GM12801 (cell line): ENCODE measurements around the gene DCHS1.

Experiments used
- TF ChIP-seq, protein P1 (sequence below): IDR thresholded peaks from one replicate; pipeline ENCODE4 v1.5.1; 2011; ENCODE audit warnings: control low read depth; ENCODE audit not compliant: insufficient read length; ENCODE audit errors: extremely low read depth

The DCHS1 gene

DNA sequence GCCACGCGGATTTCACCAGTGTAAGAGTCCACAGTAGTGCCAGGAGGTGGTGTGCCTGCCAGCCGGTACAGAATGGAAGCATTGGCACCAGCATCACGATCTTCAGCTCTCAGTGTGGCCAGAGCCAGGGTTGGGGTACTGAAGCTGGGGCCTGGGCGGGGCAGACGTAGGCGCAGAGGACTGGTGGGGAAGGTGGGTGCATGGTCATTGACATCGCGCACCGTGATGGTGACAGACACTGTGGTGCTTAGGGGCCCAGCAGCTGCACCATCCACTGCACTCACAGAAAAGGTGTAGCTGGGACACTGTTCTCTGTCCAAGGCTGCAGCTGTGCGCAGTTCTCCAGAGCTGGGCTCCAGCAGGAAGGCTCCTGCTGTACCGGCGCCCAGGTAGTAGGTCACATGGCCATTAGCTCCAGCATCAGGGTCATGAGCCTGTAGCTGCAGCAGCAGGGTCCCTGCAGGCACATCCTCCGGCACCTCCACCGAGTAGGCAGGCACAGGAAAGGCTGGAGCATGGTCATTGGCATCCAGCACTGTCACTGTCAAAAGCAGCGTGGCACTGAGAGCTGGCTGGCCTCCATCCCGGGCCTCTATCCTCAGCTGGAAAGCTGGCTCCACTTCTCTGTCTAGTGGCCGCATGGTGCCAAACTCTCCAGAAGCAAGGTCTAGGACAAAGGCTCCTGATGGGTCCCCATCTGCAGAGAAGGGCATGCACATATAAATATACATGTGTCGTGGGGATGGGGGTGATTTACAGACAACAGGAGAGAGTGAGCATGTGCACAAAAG, 28.4 kb downstream of the DCHS1 start:
- TF ChIP-seq, protein P1, sequence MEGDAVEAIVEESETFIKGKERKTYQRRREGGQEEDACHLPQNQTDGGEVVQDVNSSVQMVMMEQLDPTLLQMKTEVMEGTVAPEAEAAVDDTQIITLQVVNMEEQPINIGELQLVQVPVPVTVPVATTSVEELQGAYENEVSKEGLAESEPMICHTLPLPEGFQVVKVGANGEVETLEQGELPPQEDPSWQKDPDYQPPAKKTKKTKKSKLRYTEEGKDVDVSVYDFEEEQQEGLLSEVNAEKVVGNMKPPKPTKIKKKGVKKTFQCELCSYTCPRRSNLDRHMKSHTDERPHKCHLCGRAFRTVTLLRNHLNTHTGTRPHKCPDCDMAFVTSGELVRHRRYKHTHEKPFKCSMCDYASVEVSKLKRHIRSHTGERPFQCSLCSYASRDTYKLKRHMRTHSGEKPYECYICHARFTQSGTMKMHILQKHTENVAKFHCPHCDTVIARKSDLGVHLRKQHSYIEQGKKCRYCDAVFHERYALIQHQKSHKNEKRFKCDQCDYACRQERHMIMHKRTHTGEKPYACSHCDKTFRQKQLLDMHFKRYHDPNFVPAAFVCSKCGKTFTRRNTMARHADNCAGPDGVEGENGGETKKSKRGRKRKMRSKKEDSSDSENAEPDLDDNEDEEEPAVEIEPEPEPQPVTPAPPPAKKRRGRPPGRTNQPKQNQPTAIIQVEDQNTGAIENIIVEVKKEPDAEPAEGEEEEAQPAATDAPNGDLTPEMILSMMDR = no peak

GRCh38 chr11:6625832-6626420, 29.7 kb downstream of the DCHS1 start:
- TF ChIP-seq, protein P1 = no peak

GRCh38 chr11:6625156-6625831, 30.3 kb downstream of the DCHS1 start:
- TF ChIP-seq, protein P1 = no peak

- TF ChIP-seq, protein P1 = no peak
Observed at GRCh38 chr11:6623391-6624363, 31.9 kb downstream of the DCHS1 start.

GRCh38 chr11:6622261-6623171, 33.1 kb downstream of the DCHS1 start:
- TF ChIP-seq, protein P1 = no peak

- TF ChIP-seq, protein P1 = no peak
Observed at GRCh38 chr11:6621711-6622211, 33.8 kb downstream of the DCHS1 start.
